Testis (tissue), 3 donors: ENCODE measurements around the gene C11orf68. TPM values are rescaled to one million over a fixed set of nuclear protein-coding genes. Genes with fewer than 3 reads are reported as not detected.

Source experiments
- DNase-seq: peaks from one replicate; pipeline ENCODE4 v3.0.0-alpha.2; 2019
- H3K27ac ChIP-seq, 2 donors: fragments of 200-600 bp; sonication (generic); one replicate each; pipeline ENCODE4 v1.5.1; 2019
- H3K27me3 ChIP-seq: fragments of 200-600 bp; sonication (generic); one replicate; pipeline ENCODE4 v1.5.1; 2019
- H3K36me3 ChIP-seq: fragments of 200-600 bp; sonication (generic); one replicate; pipeline ENCODE4 v1.5.1; 2017; ENCODE audit warnings: low read depth; ENCODE audit errors: missing control alignments
- H3K4me1 ChIP-seq: fragments of 200-600 bp; sonication (generic); one replicate; pipeline ENCODE4 v1.5.1; 2019
- H3K4me3 ChIP-seq, 2 donors: fragments of 200-600 bp; sonication (generic); one replicate each; pipeline ENCODE4 v1.5.1; 2017 to 2019
- H3K9me3 ChIP-seq: fragments of 200-600 bp; sonication (generic); one replicate; pipeline ENCODE4 v1.5.1; 2017
- CTCF ChIP-seq, 3 experiments: fragments of 450-650 bp in 2 of 3; fragments of 200-600 bp in 1 of 3; sonication (generic) in 1 of 3; IDR thresholded peaks; one replicate each; pipeline ENCODE4 v1.5.1; 2016 to 2019; ENCODE audit warnings: antibody characterized with exemption in 3 of 3, mild to moderate bottlenecking in 2 of 3, moderate library complexity in 1 of 3
- POLR2A ChIP-seq: fragments of 450-650 bp; IDR thresholded peaks from one replicate; pipeline ENCODE4 v1.6.1; 2017; ENCODE audit warnings: antibody characterized with exemption, mild to moderate bottlenecking, moderate library complexity
- WGBS, 2 donors: methylation state at CpG; one replicate each; pipeline ENCODE4 v1.1.5; 2018; 5-methylcytosine and 5-hydroxymethylcytosine counted together
- intact Hi-C: fragments of 100-400 bp; cut with DNase I; formaldehyde crosslinking; loops from one replicate; pipeline ENCODE4 v1.15.1; 2023; ENCODE audit warnings: low total_unique reads
- polyA plus RNA-seq: library from polyadenylated mRNA; stranded (reverse); fragments of 350-450 nt; fragmentation: Illumina TruSeq; extraction: RNeasy Lipid Tissue Mini Kit (QIAGEN cat#74804); gene quantifications from one replicate; pipeline ENCODE4 v1.2.3, GENCODE V29; 2014; ENCODE audit warnings: low read depth, low replicate concordance; ENCODE audit not compliant: insufficient read depth
- total RNA-seq, 2 donors: library from RNA; depleted of rRNA; stranded (reverse); fragments of >200 nt; gene quantifications; one replicate each; pipeline ENCODE4 v1.2.3, GENCODE V29; 2016

The C11orf68 gene
- total and polyA plus RNA-seq, 3 donors from 2014 or later = 54.4 to 89.2 (median 54.8) TPM

GRCh38 chr11:65932558-65932919 lies 13.7 kb upstream of the C11orf68 start:
- intact Hi-C loops = no loop called here
- Histone ChIP-seq H3K4me3 (no peak overlapping the region), H3K27ac (peak overlapping the region in 1 of 2 donors; percentile 66), H3K9me3 (no peaks in the 10 kb centered on the region), H3K36me3 (no peaks in the 10 kb centered on the region), H3K27me3 (no peaks in the 10 kb centered on the region), H3K4me1 (peaks cover 14% of the 10 kb centered on the region)
- 40 to 61% methylated on average over 7 to 9 of the region's 9 CpGs for WGBS, 2 donors
- TF ChIP-seq CTCF (IDR thresholded peaks at IDR 0.05) (no peak), POLR2A (no peak)
- no peak for DNase-seq

- 59% methylated on average over 13 of the region's 13 CpGs for WGBS, 2 donors
- no peak for TF ChIP-seq CTCF (IDR thresholded peaks at IDR 0.05)
- no peak for TF ChIP-seq POLR2A
- intact Hi-C loops = no loop called here
Observed at GRCh38 chr11:65931773-65932557, 13.1 kb upstream of the C11orf68 start.

GRCh38 chr11:65928667-65929066 lies 9.8 kb upstream of the C11orf68 start:
- Histone ChIP-seq H3K9me3 (no peaks in the 10 kb centered on the region), H3K4me3 (no peak overlapping the region), H3K27me3 (no peaks in the 10 kb centered on the region), H3K27ac (no peak overlapping the region), H3K36me3 (no peaks in the 10 kb centered on the region), H3K4me1 (peaks cover 14% of the 10 kb centered on the region)
- WGBS, 2 donors = 63 to 69% methylated on average over 6 of the region's 6 CpGs
- intact Hi-C loops = no loop called here
- DNase-seq = no peak
- TF ChIP-seq POLR2A (no peak), CTCF (IDR thresholded peaks at IDR 0.05) (no peak)

More at GRCh38 chr11:65931773-65932557, 13.1 kb upstream of the C11orf68 start:
- Histone ChIP-seq H3K4me3 (no peak overlapping the region), H3K9me3 (no peaks in the 10 kb centered on the region), H3K4me1 (peaks cover 14% of the 10 kb centered on the region), H3K27me3 (no peaks in the 10 kb centered on the region), H3K36me3 (no peaks in the 10 kb centered on the region), H3K27ac (no peak overlapping the region)
- no peak for DNase-seq

- intact Hi-C loops = no loop called here
- Histone ChIP-seq H3K9me3 (no peaks in the 10 kb centered on the region), H3K27ac (no peak overlapping the region), H3K27me3 (no peaks in the 10 kb centered on the region), H3K4me3 (no peak overlapping the region), H3K36me3 (no peaks in the 10 kb centered on the region), H3K4me1 (peaks cover 14% of the 10 kb centered on the region)
- TF ChIP-seq POLR2A (no peak), CTCF (IDR thresholded peaks at IDR 0.05) (no peak)
- 68 to 70% methylated on average over 6 to 9 of the region's 9 CpGs for WGBS, 2 donors
- no peak for DNase-seq
Observed at GRCh38 chr11:65927904-65928397, 9.1 kb upstream of the C11orf68 start.

GRCh38 chr11:65925397-65925796 lies 6.5 kb upstream of the C11orf68 start:
- no peak for DNase-seq
- TF ChIP-seq CTCF (IDR thresholded peaks at IDR 0.05) = no peak
- TF ChIP-seq POLR2A = no peak
- Histone ChIP-seq H3K36me3 (no peaks in the 10 kb centered on the region), H3K27ac (no peak overlapping the region), H3K4me1 (peaks cover 9% of the 10 kb centered on the region), H3K27me3 (no peaks in the 10 kb centered on the region), H3K4me3 (no peak overlapping the region), H3K9me3 (no peaks in the 10 kb centered on the region)
- 50 to 51% methylated on average over 2 of the region's 2 CpGs for WGBS, 2 donors
- intact Hi-C loops = no loop called here
